Neural progenitor cell (in vitro differentiated cells): ENCODE measurements around the gene IFT122.

Experiments
- CTCF ChIP-seq: fragments of 200-600 bp; sonication (generic); IDR thresholded peaks from 2 replicates; pipeline ENCODE4 v1.5.1; 2017; ENCODE audit warnings: antibody characterized with exemption, mild to moderate bottlenecking
- EZH2 ChIP-seq: fragments of 200-600 bp; sonication (generic); IDR thresholded peaks from 2 replicates; pipeline ENCODE4 v1.6.1; 2017; ENCODE audit warnings: antibody characterized with exemption, mild to moderate bottlenecking, moderate library complexity

GRCh38 chr3:129448186-129448895, 8.3 kb downstream of the IFT122 start:
- TF ChIP-seq CTCF = no peak
- TF ChIP-seq EZH2 = no peak
